ENCODE results near the gene SOWAHC. TPM values are rescaled to one million over a fixed set of nuclear protein-coding genes. Genes with fewer than 3 reads are reported as not detected.

Gene SOWAHC
- 12.4 and 13.6 TPM in 2 replicates for total RNA-seq

DNA sequence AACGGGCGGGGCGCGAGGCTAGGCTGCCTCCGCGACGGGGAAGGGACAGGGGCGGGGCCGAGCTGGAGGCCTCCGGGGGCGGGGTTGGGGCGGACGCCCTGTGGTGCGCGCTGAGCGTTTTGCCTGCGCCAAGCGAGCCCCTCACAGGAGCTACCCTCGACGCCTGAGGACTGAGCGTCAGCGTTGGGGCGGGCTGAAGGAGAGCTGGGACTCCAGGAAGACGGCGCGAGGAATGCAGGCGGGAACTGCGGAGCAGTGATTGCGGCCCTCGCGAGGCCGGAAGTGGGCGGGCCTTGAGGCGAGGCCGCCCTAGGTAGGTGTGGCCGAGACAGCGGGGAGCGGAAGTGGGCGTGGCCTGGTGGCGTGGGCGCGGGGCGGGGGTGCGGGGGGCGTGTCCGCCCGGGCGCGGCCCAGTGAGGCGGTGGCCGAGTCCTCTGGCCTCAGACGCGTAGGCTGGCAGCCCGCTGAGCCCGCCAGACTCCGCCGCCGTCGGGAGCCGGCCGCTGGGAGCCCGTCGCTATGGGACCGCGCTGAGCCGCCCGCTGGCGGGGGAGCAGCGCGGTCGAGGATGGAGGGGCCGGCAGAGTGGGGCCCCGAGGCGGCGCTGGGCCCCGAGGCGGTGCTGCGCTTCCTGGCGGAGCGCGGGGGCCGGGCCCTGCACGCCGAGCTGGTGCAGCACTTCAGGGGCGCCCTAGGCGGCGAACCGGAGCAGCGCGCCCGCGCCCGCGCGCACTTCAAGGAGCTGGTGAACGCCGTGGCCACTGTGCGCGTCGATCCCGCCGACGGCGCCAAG, at the start of gene SOWAHC, which contains the start of gene SEPTIN10:
Gene SOWAHC, plus strand, starts transcription at position 443 of the 793 bp plus-strand sequence. Its CDS starts 126 bp downstream, at position 569.
Gene SEPTIN10, minus strand, starts transcription at position 45 of the 793 bp plus-strand sequence. CDS start 139 bp downstream, outside the sequence.

Other genes starting within 250 kb of the SOWAHC start
- gene SEPTIN10, start 398 bp upstream of the SOWAHC start, total RNA-seq: 74.9 and 85.5 TPM in 2 replicates
- gene RGPD5, start 179.9 kb downstream of the SOWAHC start, total RNA-seq: 4.4 and 11.5 TPM in 2 replicates

Data from cardiac ventricle fibroblast (primary cell).